ENCODE results near the gene RSPH1.

- no peak for TF ChIP-seq POLR2AphosphoS2 (conservative IDR thresholded peaks at IDR 0.05; ENCODE audit: low read length)
- no peak for TF ChIP-seq POLR2A (IDR thresholded peaks at IDR 0.05; ENCODE audit: low read length)
- TF ChIP-seq SMC3 (IDR thresholded peaks at IDR 0.05), result no peak
- no peak for TF ChIP-seq CEBPB (IDR thresholded peaks at IDR 0.05)
These were observed 43.9 kb upstream of the RSPH1 start for GRCh38 chr21:42539931-42540343.
